SK-N-SH treated with all-trans-retinoic acid at 6 μM for 48 hours (cell line): ENCODE data around the gene RELA.

Source experiments
- ATAC-seq: fragments of 200-7000 bp; cut with Tn5 transposase; 3 replicates; pipeline ENCODE4 v1.9.1; 2020; ENCODE audit warnings: mild to moderate bottlenecking, moderate library complexity
- ARNTL ChIP-seq: fragments of 450-650 bp; formaldehyde crosslinking; IDR thresholded peaks from 2 replicates; pipeline ENCODE4 v1.5.0; 2020; ENCODE audit warnings: low read depth, mild to moderate bottlenecking, moderate library complexity, borderline replicate concordance
- CREB5 ChIP-seq: fragments of 250-450 bp; sonication (Bioruptor Pico); IDR thresholded peaks from 2 replicates; pipeline ENCODE4 v1.5.1; 2020; ENCODE audit warnings: low read depth, mild to moderate bottlenecking, moderate library complexity
- CSDC2 ChIP-seq: fragments of 250-450 bp; sonication (Bioruptor Pico); IDR thresholded peaks from 2 replicates; pipeline ENCODE4 v1.5.0; 2020; ENCODE audit warnings: mild to moderate bottlenecking, moderate library complexity
- CSRNP3 ChIP-seq: fragments of 250-450 bp; sonication (Bioruptor Pico); IDR thresholded peaks from 2 replicates; pipeline ENCODE4 v1.5.1; 2021; ENCODE audit warnings: mild to moderate bottlenecking, moderate library complexity
- ESRRG ChIP-seq: fragments of 250-450 bp; sonication (Bioruptor Pico); IDR thresholded peaks from 2 replicates; pipeline ENCODE4 v1.6.1; 2021; ENCODE audit warnings: mild to moderate bottlenecking
- GLIS3 ChIP-seq: fragments of 250-450 bp; sonication (Bioruptor Pico); IDR thresholded peaks from 2 replicates; pipeline ENCODE4 v1.5.0; 2020; ENCODE audit warnings: mild to moderate bottlenecking, moderate library complexity
- PPARA ChIP-seq: fragments of 250-450 bp; sonication (Bioruptor Pico); IDR thresholded peaks from 2 replicates; pipeline ENCODE4 v1.5.0; 2020; ENCODE audit warnings: mild to moderate bottlenecking, borderline replicate concordance
- RARB ChIP-seq: fragments of 250-450 bp; sonication (Bioruptor Pico); IDR thresholded peaks from 2 replicates; pipeline ENCODE4 v1.8.0; 2021; ENCODE audit warnings: mild to moderate bottlenecking, moderate library complexity
- SNAI2 ChIP-seq: fragments of 250-450 bp; sonication (Bioruptor Pico); IDR thresholded peaks from 2 replicates; pipeline ENCODE4 v1.5.0; 2020; ENCODE audit warnings: mild to moderate bottlenecking, moderate library complexity
- TCF4 ChIP-seq: fragments of 250-450 bp; sonication (Bioruptor Pico); IDR thresholded peaks from 2 replicates; pipeline ENCODE4 v1.8.0; 2021; ENCODE audit warnings: mild to moderate bottlenecking, moderate library complexity, borderline replicate concordance
- TOX ChIP-seq: fragments of 250-450 bp; sonication (Bioruptor Pico); IDR thresholded peaks from 2 replicates; pipeline ENCODE4 v1.8.0; 2021; ENCODE audit warnings: mild to moderate bottlenecking, moderate library complexity, borderline replicate concordance
- ZC3H10 ChIP-seq: fragments of 250-450 bp; sonication (Bioruptor Pico); IDR thresholded peaks from 2 replicates; pipeline ENCODE4 v1.5.1; 2021; ENCODE audit warnings: mild to moderate bottlenecking, moderate library complexity
- ZFP3 ChIP-seq: fragments of 250-450 bp; sonication (Bioruptor Pico); IDR thresholded peaks from 2 replicates; pipeline ENCODE4 v1.5.0; 2020; ENCODE audit warnings: mild to moderate bottlenecking, moderate library complexity
- ZFP30 ChIP-seq: fragments of 450-650 bp; formaldehyde crosslinking; IDR thresholded peaks from 2 replicates; pipeline ENCODE4 v1.5.0; 2022; ENCODE audit warnings: mild to moderate bottlenecking, moderate library complexity
- ZNF70 ChIP-seq: fragments of 450-650 bp; formaldehyde crosslinking; IDR thresholded peaks from 2 replicates; pipeline ENCODE4 v1.5.0; 2020; ENCODE audit warnings: mild to moderate bottlenecking, moderate library complexity
- ZNF8 ChIP-seq: fragments of 450-650 bp; formaldehyde crosslinking; IDR thresholded peaks from 2 replicates; pipeline ENCODE4 v1.5.0; 2020; ENCODE audit warnings: mild to moderate bottlenecking, moderate library complexity
- TF ChIP-seq, protein P1 (sequence below): fragments of 250-450 bp; sonication (Bioruptor Pico); IDR thresholded peaks from 2 replicates; pipeline ENCODE4 v1.8.0; 2020; ENCODE audit warnings: mild to moderate bottlenecking, moderate library complexity, borderline replicate concordance
- TF ChIP-seq, protein P2 (sequence below): fragments of 250-450 bp; sonication (Bioruptor Pico); IDR thresholded peaks from 2 replicates; pipeline ENCODE4 v1.5.0; 2020; ENCODE audit warnings: mild to moderate bottlenecking, moderate library complexity

Gene RELA

GRCh38 chr11:65611758-65612603, 50.7 kb downstream of the RELA start (continued):
- TF ChIP-seq, protein P1, sequence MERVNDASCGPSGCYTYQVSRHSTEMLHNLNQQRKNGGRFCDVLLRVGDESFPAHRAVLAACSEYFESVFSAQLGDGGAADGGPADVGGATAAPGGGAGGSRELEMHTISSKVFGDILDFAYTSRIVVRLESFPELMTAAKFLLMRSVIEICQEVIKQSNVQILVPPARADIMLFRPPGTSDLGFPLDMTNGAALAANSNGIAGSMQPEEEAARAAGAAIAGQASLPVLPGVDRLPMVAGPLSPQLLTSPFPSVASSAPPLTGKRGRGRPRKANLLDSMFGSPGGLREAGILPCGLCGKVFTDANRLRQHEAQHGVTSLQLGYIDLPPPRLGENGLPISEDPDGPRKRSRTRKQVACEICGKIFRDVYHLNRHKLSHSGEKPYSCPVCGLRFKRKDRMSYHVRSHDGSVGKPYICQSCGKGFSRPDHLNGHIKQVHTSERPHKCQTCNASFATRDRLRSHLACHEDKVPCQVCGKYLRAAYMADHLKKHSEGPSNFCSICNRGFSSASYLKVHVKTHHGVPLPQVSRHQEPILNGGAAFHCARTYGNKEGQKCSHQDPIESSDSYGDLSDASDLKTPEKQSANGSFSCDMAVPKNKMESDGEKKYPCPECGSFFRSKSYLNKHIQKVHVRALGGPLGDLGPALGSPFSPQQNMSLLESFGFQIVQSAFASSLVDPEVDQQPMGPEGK (CRISPR knock-in tag) = no peak
- TF ChIP-seq ZNF70 (CRISPR knock-in tag) (no peak), TCF4 (no peak), ZNF8 (CRISPR knock-in tag) (no peak), ZFP3 (CRISPR knock-in tag) (no peak), ESRRG (CRISPR knock-in tag) (no peak), ZFP30 (CRISPR knock-in tag) (no peak), SNAI2 (CRISPR knock-in tag) (no peak), CSDC2 (CRISPR knock-in tag) (no peak)

- TF ChIP-seq TOX (no peak), ZNF8 (CRISPR knock-in tag) (no peak), CSDC2 (CRISPR knock-in tag) (no peak), ZFP30 (CRISPR knock-in tag) (no peak), TCF4 (no peak), ZC3H10 (CRISPR knock-in tag) (no peak), GLIS3 (no peak), CREB5 (CRISPR knock-in tag) (no peak), ARNTL (no peak), RARB (CRISPR knock-in tag) (no peak), SNAI2 (CRISPR knock-in tag) (no peak), CSRNP3 (CRISPR knock-in tag) (no peak), ZFP3 (CRISPR knock-in tag) (no peak)
- TF ChIP-seq, protein P1 (CRISPR knock-in tag) = no peak
- no peak for ATAC-seq
Observed at GRCh38 chr11:65611028-65611757, 51.5 kb downstream of the RELA start.

DNA sequence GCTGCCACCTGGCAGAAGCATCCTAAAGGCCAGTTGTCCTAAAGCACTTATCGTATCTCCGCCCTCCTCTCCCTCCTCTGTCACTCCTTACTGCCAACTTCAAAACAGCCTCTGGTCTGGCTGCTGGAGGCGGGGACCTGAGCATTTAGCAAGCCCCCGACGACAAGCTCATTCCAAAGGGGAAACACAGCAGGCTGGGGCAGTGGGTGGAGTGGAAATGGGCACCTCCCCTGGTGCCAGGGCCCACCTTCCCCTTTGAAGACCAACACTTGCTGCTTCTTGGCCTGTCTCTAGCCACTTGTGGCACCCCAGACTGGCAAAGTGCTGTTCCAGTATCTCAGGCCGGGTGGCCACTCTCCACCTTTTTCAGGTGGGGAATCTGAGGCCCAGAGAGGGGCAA, 52.3 kb downstream of the RELA start:
- no peak for ATAC-seq
- TF ChIP-seq, protein P1 (CRISPR knock-in tag) = no peak
- no peak for TF ChIP-seq ZFP30 (CRISPR knock-in tag)
- no peak for TF ChIP-seq PPARA
- TF ChIP-seq, protein P2, sequence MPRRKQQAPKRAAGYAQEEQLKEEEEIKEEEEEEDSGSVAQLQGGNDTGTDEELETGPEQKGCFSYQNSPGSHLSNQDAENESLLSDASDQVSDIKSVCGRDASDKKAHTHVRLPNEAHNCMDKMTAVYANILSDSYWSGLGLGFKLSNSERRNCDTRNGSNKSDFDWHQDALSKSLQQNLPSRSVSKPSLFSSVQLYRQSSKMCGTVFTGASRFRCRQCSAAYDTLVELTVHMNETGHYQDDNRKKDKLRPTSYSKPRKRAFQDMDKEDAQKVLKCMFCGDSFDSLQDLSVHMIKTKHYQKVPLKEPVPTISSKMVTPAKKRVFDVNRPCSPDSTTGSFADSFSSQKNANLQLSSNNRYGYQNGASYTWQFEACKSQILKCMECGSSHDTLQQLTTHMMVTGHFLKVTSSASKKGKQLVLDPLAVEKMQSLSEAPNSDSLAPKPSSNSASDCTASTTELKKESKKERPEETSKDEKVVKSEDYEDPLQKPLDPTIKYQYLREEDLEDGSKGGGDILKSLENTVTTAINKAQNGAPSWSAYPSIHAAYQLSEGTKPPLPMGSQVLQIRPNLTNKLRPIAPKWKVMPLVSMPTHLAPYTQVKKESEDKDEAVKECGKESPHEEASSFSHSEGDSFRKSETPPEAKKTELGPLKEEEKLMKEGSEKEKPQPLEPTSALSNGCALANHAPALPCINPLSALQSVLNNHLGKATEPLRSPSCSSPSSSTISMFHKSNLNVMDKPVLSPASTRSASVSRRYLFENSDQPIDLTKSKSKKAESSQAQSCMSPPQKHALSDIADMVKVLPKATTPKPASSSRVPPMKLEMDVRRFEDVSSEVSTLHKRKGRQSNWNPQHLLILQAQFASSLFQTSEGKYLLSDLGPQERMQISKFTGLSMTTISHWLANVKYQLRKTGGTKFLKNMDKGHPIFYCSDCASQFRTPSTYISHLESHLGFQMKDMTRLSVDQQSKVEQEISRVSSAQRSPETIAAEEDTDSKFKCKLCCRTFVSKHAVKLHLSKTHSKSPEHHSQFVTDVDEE (CRISPR knock-in tag) = no peak
